ENCODE measurements around the gene ZNRF3.
"Not testable (repeated sequence)": the region's sequence is repeated elsewhere in the genome, so short reads cannot be mapped to it uniquely, and the experiment has no call there.

The ZNRF3 gene

GRCh38 chr22:29016067-29016938 is 132.9 kb downstream of the ZNRF3 start:
- no peak for DNase-seq

- no peak for DNase-seq
Measured at GRCh38 chr22:29018293-29019189, 135.2 kb downstream of the ZNRF3 start.

GRCh38 chr22:29022101-29022817 is 138.9 kb downstream of the ZNRF3 start:
- no peak for DNase-seq

- DNase-seq = no peak
Measured at GRCh38 chr22:29023172-29023796, 139.9 kb downstream of the ZNRF3 start.

GRCh38 chr22:29026579-29026978 is 143.2 kb downstream of the ZNRF3 start:
- no peak for DNase-seq

- DNase-seq = no peak
Measured at GRCh38 chr22:29028468-29028867, 145.1 kb downstream of the ZNRF3 start.

GRCh38 chr22:29029202-29030000 is 146.0 kb downstream of the ZNRF3 start:
- no peak for DNase-seq

GRCh38 chr22:29030016-29030617 is 146.7 kb downstream of the ZNRF3 start:
- DNase-seq = no peak

GRCh38 chr22:29030618-29031226 is 147.3 kb downstream of the ZNRF3 start:
- DNase-seq = no peak

GRCh38 chr22:29031227-29032011 is 148.0 kb downstream of the ZNRF3 start:
- no peak for DNase-seq

GRCh38 chr22:29032014-29032475 is 148.7 kb downstream of the ZNRF3 start:
- DNase-seq = no peak

- DNase-seq = no peak
Measured at GRCh38 chr22:29032584-29032983, 149.2 kb downstream of the ZNRF3 start.

GRCh38 chr22:29037340-29037932 is 154.1 kb downstream of the ZNRF3 start:
- no peak for DNase-seq

GRCh38 chr22:29039148-29039547 is 155.8 kb downstream of the ZNRF3 start:
- no peak for DNase-seq

GRCh38 chr22:29039684-29040083 is 156.3 kb downstream of the ZNRF3 start:
- DNase-seq = not testable (repeated sequence)

GRCh38 chr22:29040385-29041275 is 157.3 kb downstream of the ZNRF3 start:
- DNase-seq = peak; percentile 58

GRCh38 chr22:29041408-29041807 is 158.0 kb downstream of the ZNRF3 start:
- DNase-seq = no peak

- DNase-seq = no peak
Measured at GRCh38 chr22:29043906-29044575, 160.7 kb downstream of the ZNRF3 start.

Data from NCI-H1694 (cell line).